HG03571 (cell line): ENCODE results near the gene LITAF.
"Not testable (repeated sequence)": the region's sequence is repeated elsewhere in the genome, so short reads cannot be mapped to it uniquely, and the experiment has no call there.

Source experiments
- ATAC-seq: cut with Tn5 transposase; IDR thresholded peaks from one replicate; pipeline ENCODE4 v1.9.1; 2021; ENCODE audit not compliant: unreplicated experiment

LITAF gene

GRCh38 chr16:11524098-11524760 lies 62.5 kb downstream of the LITAF start:
- ATAC-seq, result no peak

GRCh38 chr16:11521055-11521454 lies 65.7 kb downstream of the LITAF start:
- no peak for ATAC-seq

- ATAC-seq, result no peak
These were observed 66.3 kb downstream of the LITAF start for GRCh38 chr16:11520442-11520841.

- no peak for ATAC-seq
These were observed 68.8 kb downstream of the LITAF start for GRCh38 chr16:11517961-11518360.

- no peak for ATAC-seq
These were observed 70.9 kb downstream of the LITAF start for GRCh38 chr16:11515540-11516430.

GRCh38 chr16:11514283-11514682 lies 72.4 kb downstream of the LITAF start:
- no peak for ATAC-seq

- ATAC-seq, result not testable (repeated sequence)
These were observed 73.4 kb downstream of the LITAF start for GRCh38 chr16:11513366-11513765.

- ATAC-seq, result no peak
These were observed 74.9 kb downstream of the LITAF start for GRCh38 chr16:11511801-11512200.

GRCh38 chr16:11511328-11511727 lies 75.4 kb downstream of the LITAF start:
- ATAC-seq, result no peak

GRCh38 chr16:11510178-11510973 lies 76.3 kb downstream of the LITAF start:
- ATAC-seq, result no peak

GRCh38 chr16:11507991-11508390 lies 78.7 kb downstream of the LITAF start:
- ATAC-seq, result no peak

- no peak for ATAC-seq
These were observed 79.4 kb downstream of the LITAF start for GRCh38 chr16:11507350-11507749.

GRCh38 chr16:11506741-11507305 lies 79.9 kb downstream of the LITAF start:
- no peak for ATAC-seq

GRCh38 chr16:11504261-11504660 lies 82.5 kb downstream of the LITAF start:
- ATAC-seq, result not testable (repeated sequence)

- no peak for ATAC-seq
These were observed 83.2 kb downstream of the LITAF start for GRCh38 chr16:11503566-11503965.

GRCh38 chr16:11502239-11502638 lies 84.5 kb downstream of the LITAF start:
- no peak for ATAC-seq

GRCh38 chr16:11501632-11502031 lies 85.1 kb downstream of the LITAF start:
- ATAC-seq, result no peak

- ATAC-seq, result no peak
These were observed 85.9 kb downstream of the LITAF start for GRCh38 chr16:11500700-11501346.

- no peak for ATAC-seq
These were observed 87.2 kb downstream of the LITAF start for GRCh38 chr16:11499295-11500089.

- no peak for ATAC-seq
These were observed 88.0 kb downstream of the LITAF start for GRCh38 chr16:11498683-11499082.
